Adrenal gland (tissue), 5 donors: ENCODE results near the gene WDTC1.

Experiments used
- CTCF ChIP-seq, 6 experiments: fragments of 450-650 bp in 4 of 6; fragments of 200-600 bp in 2 of 6; sonication (generic) in 1 of 6; IDR thresholded peaks; 1 replicate in 5 of 6; 2 replicates in 1 of 6; pipeline versions ENCODE4 v1.5.1 to v1.8.0; 2016 to 2021; ENCODE audit warnings: antibody characterized with exemption in 6 of 6, mild to moderate bottlenecking in 2 of 6, moderate library complexity in 1 of 6
- POLR2A ChIP-seq, 2 donors: fragments of 450-650 bp; IDR thresholded peaks; one replicate each; pipeline ENCODE4 v1.6.1; 2017; ENCODE audit warnings: antibody characterized with exemption in 2 of 2, mild to moderate bottlenecking in 2 of 2, moderate library complexity in 1 of 2
- donor health status: DM: no; HTN: no; CAD: no.

GRCh38 chr1:27336756-27337155 lies 102.3 kb downstream of the WDTC1 start:
- TF ChIP-seq CTCF (IDR thresholded peaks at IDR 0.05) = no peak
- no peak for TF ChIP-seq POLR2A (IDR thresholded peaks at IDR 0.05)
